OCI-LY3 (cell line): ENCODE measurements around the gene B3GAT3.
"Not testable (repeated sequence)": the region's sequence is repeated elsewhere in the genome, so short reads cannot be mapped to it uniquely, and the experiment has no call there.

ENCODE experiments used
- H2AFZ ChIP-seq: fragments of 200-600, 300-600 bp; shearing (Covaris generic); 2 replicates; pipeline ENCODE4 v1.6.0; 2014; ENCODE audit warnings: antibody characterized with exemption, low read depth, low read length
- H3K27ac ChIP-seq: fragments of 200-600, 300-600 bp; sonication (generic); 2 replicates; pipeline ENCODE4 v1.5.1; 2014; ENCODE audit warnings: mild to moderate bottlenecking, low read length, moderate library complexity, mixed read lengths
- H3K27me3 ChIP-seq: fragments of 200-600, 300-600 bp; sonication (generic); 2 replicates; pipeline ENCODE4 v1.6.1; 2014; ENCODE audit warnings: low read depth, low read length, mixed read lengths
- H3K36me3 ChIP-seq: fragments of 200-600, 300-600 bp; sonication (generic); replicated peaks from 2 replicates; pipeline ENCODE3; 2014; ENCODE audit warnings: low read depth, low read length, mixed read lengths
- H3K4me1 ChIP-seq: fragments of 300-600, 200-600 bp; sonication (generic); 2 replicates; pipeline ENCODE4 v1.6.1; 2014; ENCODE audit warnings: low read length, mixed read lengths
- H3K4me2 ChIP-seq: fragments of 200-600, 300-600 bp; sonication (generic); 2 replicates; pipeline ENCODE4 v1.6.1; 2014; ENCODE audit warnings: low read length, mixed read lengths
- H3K4me3 ChIP-seq: fragments of 300-600, 200-600 bp; sonication (generic); 2 replicates; pipeline ENCODE4 v1.5.1; 2014; ENCODE audit warnings: antibody characterized with exemption, mild to moderate bottlenecking, low read length, moderate library complexity
- H3K79me2 ChIP-seq: fragments of 300-600, 200-600 bp; shearing (Covaris generic); 2 replicates; pipeline ENCODE4 v1.6.1; 2014; ENCODE audit warnings: mild to moderate bottlenecking, low read length, mixed read lengths
- H3K9ac ChIP-seq: fragments of 300-600, 200-600 bp; shearing (Covaris generic); 2 replicates; pipeline ENCODE4 v1.6.0; 2014; ENCODE audit warnings: mild to moderate bottlenecking, low read length, moderate library complexity
- H3K9me3 ChIP-seq: fragments of 200-600, 300-600 bp; shearing (Covaris generic); 2 replicates; pipeline ENCODE4 v1.6.1; 2014; ENCODE audit warnings: low read length, mixed read lengths; ENCODE audit not compliant: insufficient read depth
- H4K20me1 ChIP-seq: fragments of 200-600, 300-600 bp; sonication (generic); 2 replicates; pipeline ENCODE4 v1.6.1; 2016; ENCODE audit warnings: low read length, mixed read lengths; ENCODE audit not compliant: insufficient read depth
- EZH2phosphoT487 ChIP-seq: fragments of 200-600 bp; shearing (Covaris generic); IDR thresholded peaks from 2 replicates; pipeline ENCODE4 v1.6.1; 2018; ENCODE audit warnings: antibody characterized with exemption, mixed run types, low read depth
- TF ChIP-seq, protein P1 (sequence below): fragments of 200-600, 300-600 bp; sonication (generic); IDR thresholded peaks from 2 replicates; pipeline ENCODE4 v1.5.1; 2014; ENCODE audit warnings: antibody characterized with exemption, low read length, low read depth

The B3GAT3 gene

DNA sequence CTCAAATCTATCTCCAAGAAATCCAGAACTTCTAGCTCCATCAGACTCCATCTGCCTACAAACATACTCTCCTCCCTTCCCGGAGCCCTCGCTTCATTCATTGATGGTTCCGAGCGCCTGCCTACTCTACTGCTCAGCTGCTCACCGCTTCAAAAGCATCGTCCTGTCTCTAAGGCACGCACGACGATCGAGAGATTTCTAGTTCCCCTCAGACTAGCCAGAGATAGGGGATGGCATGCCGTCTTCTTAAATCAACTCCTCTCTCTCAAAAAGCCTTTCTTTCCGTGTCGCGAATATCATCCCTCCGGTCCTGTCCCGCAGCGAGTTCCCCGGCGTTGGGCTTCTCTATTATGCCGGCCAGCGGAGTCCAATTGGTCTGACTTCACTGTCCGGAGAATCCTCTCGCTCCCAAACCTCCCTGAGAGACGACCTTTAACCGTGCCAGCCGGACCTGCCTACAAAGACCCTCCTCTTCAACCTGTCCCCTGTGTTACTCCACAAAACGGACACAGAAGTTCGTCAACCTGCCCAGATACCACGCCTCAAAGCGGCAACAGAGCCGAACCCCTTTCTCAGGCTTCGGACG, 48.7 kb downstream of the B3GAT3 start:
- no peaks in the 10 kb centered on the region for H3K27me3 ChIP-seq
- H2AFZ ChIP-seq = 0 out of 2 replicates have a peak overlapping the region, but pooled peaks have one; percentile 15
- H3K4me1 ChIP-seq = peaks cover 46% of the 10 kb centered on the region

DNA sequence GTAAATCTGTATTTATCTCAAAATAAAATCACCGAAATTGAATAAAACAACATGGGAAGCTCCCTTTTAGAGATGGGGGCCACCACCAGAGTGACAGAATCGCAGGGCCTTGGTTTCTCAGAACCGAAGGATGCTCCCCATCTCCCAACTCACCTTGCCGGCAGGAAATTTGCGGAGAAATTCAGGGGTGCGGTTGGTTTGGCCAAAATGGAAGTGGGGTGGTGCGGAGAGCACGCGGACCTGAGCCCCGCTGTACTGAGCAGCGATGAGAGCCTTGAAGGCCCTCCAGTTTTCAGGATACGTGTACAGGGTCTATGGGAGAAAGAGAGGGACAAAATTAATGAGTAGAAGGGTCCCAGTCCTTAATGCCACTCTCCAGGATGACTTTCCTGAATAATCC, 49.4 kb downstream of the B3GAT3 start:
- peak overlapping the region; percentile 73 for H3K4me2 ChIP-seq
- peaks cover 52% of the 10 kb centered on the region for H3K4me1 ChIP-seq
- H4K20me1 ChIP-seq = peaks cover 7% of the 10 kb centered on the region; the same call in 1 of the 2 replicates
- peak overlapping the region; percentile 95 for H3K9ac ChIP-seq
- H3K27me3 ChIP-seq = no peaks in the 10 kb centered on the region
- TF ChIP-seq EZH2phosphoT487 = no peak
- TF ChIP-seq, protein P1, sequence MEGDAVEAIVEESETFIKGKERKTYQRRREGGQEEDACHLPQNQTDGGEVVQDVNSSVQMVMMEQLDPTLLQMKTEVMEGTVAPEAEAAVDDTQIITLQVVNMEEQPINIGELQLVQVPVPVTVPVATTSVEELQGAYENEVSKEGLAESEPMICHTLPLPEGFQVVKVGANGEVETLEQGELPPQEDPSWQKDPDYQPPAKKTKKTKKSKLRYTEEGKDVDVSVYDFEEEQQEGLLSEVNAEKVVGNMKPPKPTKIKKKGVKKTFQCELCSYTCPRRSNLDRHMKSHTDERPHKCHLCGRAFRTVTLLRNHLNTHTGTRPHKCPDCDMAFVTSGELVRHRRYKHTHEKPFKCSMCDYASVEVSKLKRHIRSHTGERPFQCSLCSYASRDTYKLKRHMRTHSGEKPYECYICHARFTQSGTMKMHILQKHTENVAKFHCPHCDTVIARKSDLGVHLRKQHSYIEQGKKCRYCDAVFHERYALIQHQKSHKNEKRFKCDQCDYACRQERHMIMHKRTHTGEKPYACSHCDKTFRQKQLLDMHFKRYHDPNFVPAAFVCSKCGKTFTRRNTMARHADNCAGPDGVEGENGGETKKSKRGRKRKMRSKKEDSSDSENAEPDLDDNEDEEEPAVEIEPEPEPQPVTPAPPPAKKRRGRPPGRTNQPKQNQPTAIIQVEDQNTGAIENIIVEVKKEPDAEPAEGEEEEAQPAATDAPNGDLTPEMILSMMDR = no peak
- H3K79me2 ChIP-seq = peaks cover 66% of the 10 kb centered on the region
- no peak overlapping the region for H2AFZ ChIP-seq
- H3K4me3 ChIP-seq = peak overlapping the region; percentile 93
- H3K27ac ChIP-seq = peak overlapping the region; percentile 63
- H3K9me3 ChIP-seq = no peaks in the 10 kb centered on the region
- H3K36me3 ChIP-seq = peaks cover 63% of the 10 kb centered on the region

More for the DNA sequence above, 48.7 kb downstream of the B3GAT3 start:
- peak overlapping the region; percentile 63 for H3K27ac ChIP-seq
- H3K4me3 ChIP-seq = peak overlapping the region; percentile 93
- H3K9ac ChIP-seq = peak overlapping the region; percentile 95
- TF ChIP-seq, protein P1 = no peak
- TF ChIP-seq EZH2phosphoT487 = no peak
- H3K36me3 ChIP-seq = peaks cover 63% of the 10 kb centered on the region
- H3K79me2 ChIP-seq = peaks cover 60% of the 10 kb centered on the region
- H3K4me2 ChIP-seq = peak overlapping the region; percentile 73
- peaks cover 7% of the 10 kb centered on the region; the same call in 1 of the 2 replicates for H4K20me1 ChIP-seq
- no peaks in the 10 kb centered on the region for H3K9me3 ChIP-seq

- H3K4me3 ChIP-seq = peak overlapping the region; percentile 93; the same call in 1 of the 2 replicates
- H3K36me3 ChIP-seq = peaks cover 64% of the 10 kb centered on the region
- H3K9me3 ChIP-seq, H3K27me3 ChIP-seq, H3K9ac ChIP-seq, H2AFZ ChIP-seq, H4K20me1 ChIP-seq: not testable (repeated sequence)
- peak overlapping the region; percentile 73 for H3K4me2 ChIP-seq
- peaks cover 75% of the 10 kb centered on the region for H3K79me2 ChIP-seq
- H3K27ac ChIP-seq = peak overlapping the region; percentile 63
- H3K4me1 ChIP-seq = peaks cover 58% of the 10 kb centered on the region
Measured at GRCh38 chr11:62571493-62571892, 50.3 kb downstream of the B3GAT3 start.

GRCh38 chr11:62570903-62571302, 50.9 kb downstream of the B3GAT3 start:
- H3K9me3 ChIP-seq, H2AFZ ChIP-seq, H3K9ac ChIP-seq, H3K27me3 ChIP-seq, H3K4me3 ChIP-seq: not testable (repeated sequence)
- Histone ChIP-seq H4K20me1 (peaks cover 11% of the 10 kb centered on the region; the same call in 1 of the 2 replicates), H3K79me2 (peaks cover 81% of the 10 kb centered on the region), H3K27ac (peak overlapping the region; percentile 35), H3K4me1 (peaks cover 58% of the 10 kb centered on the region), H3K36me3 (peaks cover 64% of the 10 kb centered on the region), H3K4me2 (peak overlapping the region; percentile 73)

DNA sequence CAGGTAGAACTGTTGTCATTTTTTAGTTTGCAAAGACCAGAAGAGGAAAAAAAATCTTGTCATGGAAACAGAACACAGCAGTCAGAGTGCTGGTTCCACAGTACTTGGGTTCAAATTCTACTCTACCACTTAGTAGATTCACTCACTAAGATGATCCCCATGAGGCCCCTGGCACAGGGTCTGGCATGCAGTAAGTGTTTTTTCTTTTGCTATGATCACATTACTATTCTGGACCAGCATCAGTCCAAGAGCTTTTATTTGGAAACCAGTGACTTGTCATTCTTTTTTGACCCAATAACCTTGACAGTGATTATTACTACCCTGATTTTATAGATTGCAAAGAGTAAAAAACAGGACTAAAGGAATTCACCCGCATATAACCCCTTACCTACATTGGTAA, 52.2 kb downstream of the B3GAT3 start:
- peaks cover 17% of the 10 kb centered on the region; the same call in 1 of the 2 replicates for H4K20me1 ChIP-seq
- no peak overlapping the region for H3K4me3 ChIP-seq
- TF ChIP-seq, protein P1 = no peak
- TF ChIP-seq EZH2phosphoT487 = no peak
- no peak overlapping the region for H3K9ac ChIP-seq
- no peaks in the 10 kb centered on the region for H3K27me3 ChIP-seq
- no peak overlapping the region for H2AFZ ChIP-seq
- H3K79me2 ChIP-seq = peaks cover 91% of the 10 kb centered on the region
- H3K4me2 ChIP-seq = no peak overlapping the region
- peaks cover 70% of the 10 kb centered on the region for H3K36me3 ChIP-seq
- H3K9me3 ChIP-seq = no peaks in the 10 kb centered on the region
- peaks cover 58% of the 10 kb centered on the region for H3K4me1 ChIP-seq
- no peak overlapping the region for H3K27ac ChIP-seq
